ENCODE results near the gene GPRC5D. TPM values are rescaled to one million over a fixed set of nuclear protein-coding genes. Genes with fewer than 3 reads are reported as not detected.

GPRC5D gene
- not detected in 2 replicates for total RNA-seq (2014; rRNA removed; shearing (Covaris generic))
- not detected in 2 replicates for polyA plus RNA-seq (2014; cell fraction: nucleus; rRNA removed)

- no peak for DNase-seq (ENCODE audit: extremely low read depth, low read depth)
Measured at GRCh38 chr12:12952036-12952435, at the start of gene GPRC5D. Gene GPRC5D, minus strand, starts transcription at chr12:12952170. Its CDS starts 1,786 bp downstream, at chr12:12950384.

GRCh38 chr12:13001775-13002040, 49.7 kb upstream of the GPRC5D start:
- DNase-seq (ENCODE audit: extremely low read depth, low read depth), result no peak

GRCh38 chr12:13000925-13001774, 49.2 kb upstream of the GPRC5D start:
- no peak for DNase-seq (ENCODE audit: extremely low read depth, low read depth)

- no peak for DNase-seq (ENCODE audit: extremely low read depth, low read depth)
Measured at GRCh38 chr12:13000616-13000924, 48.6 kb upstream of the GPRC5D start.

- peak; percentile 87 for DNase-seq (ENCODE audit: extremely low read depth, low read depth)
Measured at GRCh38 chr12:12999959-13000615, 48.1 kb upstream of the GPRC5D start, which contains the start of gene HEBP1. Gene HEBP1, minus strand, starts transcription at chr12:13000265. Its CDS starts 151 bp downstream, at chr12:13000114.

GRCh38 chr12:12999271-12999958, 47.4 kb upstream of the GPRC5D start:
- no peak for DNase-seq (ENCODE audit: extremely low read depth, low read depth)

- no peak for DNase-seq (ENCODE audit: extremely low read depth, low read depth)
Measured at GRCh38 chr12:12998248-12998647, 46.3 kb upstream of the GPRC5D start.

- DNase-seq (ENCODE audit: extremely low read depth, low read depth), result no peak
Measured at GRCh38 chr12:12997734-12998133, 45.8 kb upstream of the GPRC5D start.

- no peak for DNase-seq (ENCODE audit: extremely low read depth, low read depth)
Measured at GRCh38 chr12:12997156-12997555, 45.2 kb upstream of the GPRC5D start.

- no peak for DNase-seq (ENCODE audit: extremely low read depth, low read depth)
Measured at GRCh38 chr12:12996209-12996608, 44.2 kb upstream of the GPRC5D start.

- no peak for DNase-seq (ENCODE audit: extremely low read depth, low read depth)
Measured at GRCh38 chr12:12995088-12995487, 43.1 kb upstream of the GPRC5D start.

- no peak for DNase-seq (ENCODE audit: extremely low read depth, low read depth)
Measured at GRCh38 chr12:12993367-12993766, 41.4 kb upstream of the GPRC5D start.

GRCh38 chr12:12992418-12993130, 40.6 kb upstream of the GPRC5D start:
- peak; percentile 59 for DNase-seq (ENCODE audit: extremely low read depth, low read depth)

- no peak for DNase-seq (ENCODE audit: extremely low read depth, low read depth)
Measured at GRCh38 chr12:12990700-12991468, 38.9 kb upstream of the GPRC5D start.

GRCh38 chr12:12987421-12987820, 35.5 kb upstream of the GPRC5D start:
- no peak for DNase-seq (ENCODE audit: extremely low read depth, low read depth)

- DNase-seq (ENCODE audit: extremely low read depth, low read depth), result no peak
Measured at GRCh38 chr12:12986775-12987331, 34.9 kb upstream of the GPRC5D start.

GRCh38 chr12:12985817-12986408, 33.9 kb upstream of the GPRC5D start:
- DNase-seq (ENCODE audit: extremely low read depth, low read depth), result no peak

- DNase-seq (ENCODE audit: extremely low read depth, low read depth), result no peak
Measured at GRCh38 chr12:12984149-12984548, 32.2 kb upstream of the GPRC5D start.

- no peak for DNase-seq (ENCODE audit: extremely low read depth, low read depth)
Measured at GRCh38 chr12:12983420-12984035, 31.6 kb upstream of the GPRC5D start.
